AML-193 (cell line): ENCODE results near the gene ATXN1L.
"Not testable (repeated sequence)": the region's sequence is repeated elsewhere in the genome, so short reads cannot be mapped to it uniquely, and the experiment has no call there.

Experiments used
- DNase-seq, 2 experiments: peaks; one replicate each; lab custom pipeline; 2025; lab: John Stamatoyannopoulos, UW

The ATXN1L gene

GRCh38 chr16:71852158-71852557 is 6.4 kb downstream of the ATXN1L start:
- DNase-seq: no peak

GRCh38 chr16:71852561-71852960 is 6.8 kb downstream of the ATXN1L start:
- DNase-seq: no peak

GRCh38 chr16:71853413-71853812 is 7.6 kb downstream of the ATXN1L start:
- DNase-seq: no peak

- no peak for DNase-seq
Observed at GRCh38 chr16:71854369-71854948, 8.7 kb downstream of the ATXN1L start.

- DNase-seq: no peak
Observed at GRCh38 chr16:71855937-71856662, 10.3 kb downstream of the ATXN1L start.

- no peak for DNase-seq
Observed at GRCh38 chr16:71859762-71860521, 14.2 kb downstream of the ATXN1L start.

GRCh38 chr16:71863995-71864394 is 18.2 kb downstream of the ATXN1L start:
- DNase-seq: no peak

- no peak for DNase-seq
Observed at GRCh38 chr16:71865173-71865863, 19.5 kb downstream of the ATXN1L start.

- not testable (repeated sequence) for DNase-seq
Observed at GRCh38 chr16:71867175-71867574, 21.4 kb downstream of the ATXN1L start.

- DNase-seq: no peak
Observed at GRCh38 chr16:71867939-71868338, 22.2 kb downstream of the ATXN1L start.

GRCh38 chr16:71869089-71869488 is 23.3 kb downstream of the ATXN1L start:
- DNase-seq: no peak

- DNase-seq: no peak
Observed at GRCh38 chr16:71870818-71871217, 25.0 kb downstream of the ATXN1L start.

GRCh38 chr16:71873199-71873598 is 27.4 kb downstream of the ATXN1L start:
- DNase-seq: no peak

- no peak for DNase-seq
Observed at GRCh38 chr16:71878911-71879310, 33.1 kb downstream of the ATXN1L start.

- peak; percentile 35 to 50 for DNase-seq
Observed at GRCh38 chr16:71880176-71880575, 34.4 kb downstream of the ATXN1L start.

- DNase-seq: peak; percentile 70 to 83
Observed at GRCh38 chr16:71882505-71883167, 36.9 kb downstream of the ATXN1L start.

GRCh38 chr16:71883168-71883848 is 37.5 kb downstream of the ATXN1L start:
- no peak for DNase-seq

GRCh38 chr16:71883849-71884638 is 38.3 kb downstream of the ATXN1L start, which contains the start of gene ZNF821:
TSS of gene ZNF821 (minus strand) at chr16:71884182. CDS start at chr16:71879946, 4,236 bp downstream.
- peak; percentile 27 to 28 for DNase-seq

- peak; percentile 33 to 49 for DNase-seq
Observed at GRCh38 chr16:71885261-71885650, 39.5 kb downstream of the ATXN1L start.

GRCh38 chr16:71889147-71889546 is 43.4 kb downstream of the ATXN1L start:
- DNase-seq: no peak
